HAP-1 (cell line): ENCODE measurements around the gene PRMT7.

ENCODE experiments used
- DNase-seq, 2 experiments: peaks; one replicate each; pipeline ENCODE4 v3.0.0-alpha.2; 2016 to 2020; ENCODE audit warnings: low spot score in 2 of 2
- H3K27me3 ChIP-seq: fragments of 250-450 bp; sonication (Bioruptor Pico); 2 replicates; pipeline ENCODE4 v1.5.1; 2020; ENCODE audit warnings: low read depth, mild to moderate bottlenecking, moderate library complexity
- H3K36me3 ChIP-seq: fragments of 250-450 bp; sonication (Bioruptor Pico); replicated peaks from 2 replicates; pipeline ENCODE4 v1.5.1; 2020; ENCODE audit warnings: mild to moderate bottlenecking
- H3K4me1 ChIP-seq: fragments of 250-450 bp; sonication (Bioruptor Pico); 2 replicates; pipeline ENCODE4 v1.5.1; 2020; ENCODE audit warnings: mild to moderate bottlenecking
- H3K4me3 ChIP-seq: fragments of 250-450 bp; sonication (Bioruptor Pico); 2 replicates; pipeline ENCODE4 v1.5.1; 2020; ENCODE audit warnings: mild to moderate bottlenecking, moderate library complexity
- H3K9me3 ChIP-seq: fragments of 250-450 bp; sonication (Bioruptor Pico); 2 replicates; pipeline ENCODE4 v1.5.1; 2020; ENCODE audit warnings: mild to moderate bottlenecking, moderate library complexity
- in situ Hi-C: fragments of 300-500 bp; cut with MboI; formaldehyde crosslinking; loops from 3 replicates; pipeline ENCODE4 v1.14.3; 2020; ENCODE audit warnings: low sequenced_read_pairs, inconsistent platforms, mixed read lengths

The PRMT7 gene

DNA sequence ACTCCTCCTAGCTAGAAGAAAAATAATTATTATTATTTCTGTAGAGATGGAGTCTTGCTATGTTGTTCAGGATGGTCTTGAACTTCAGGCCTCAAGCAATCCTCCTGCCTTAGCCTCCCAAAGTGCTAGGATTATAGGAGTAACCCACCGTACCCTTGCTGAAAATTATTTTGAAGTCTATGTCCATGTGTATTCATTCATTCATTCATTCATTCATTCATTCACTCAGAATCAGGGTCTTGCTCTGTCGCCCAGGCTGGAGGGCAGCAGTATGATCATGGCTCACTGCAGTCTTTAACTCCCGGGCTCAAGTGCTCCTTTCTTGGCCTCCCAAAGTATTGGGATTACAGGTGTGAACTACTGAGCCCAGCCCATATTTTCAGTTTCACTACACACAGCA, 4.2 kb upstream of the PRMT7 start:
- peaks cover 6% of the 10 kb centered on the region for H3K4me1 ChIP-seq
- in situ Hi-C loops: no loop called here
- H3K9me3 ChIP-seq: no peaks in the 10 kb centered on the region
- DNase-seq: no peak
- H3K36me3 ChIP-seq: peaks cover 49% of the 10 kb centered on the region
- no peaks in the 10 kb centered on the region for H3K27me3 ChIP-seq
- no peak overlapping the region for H3K4me3 ChIP-seq

DNA sequence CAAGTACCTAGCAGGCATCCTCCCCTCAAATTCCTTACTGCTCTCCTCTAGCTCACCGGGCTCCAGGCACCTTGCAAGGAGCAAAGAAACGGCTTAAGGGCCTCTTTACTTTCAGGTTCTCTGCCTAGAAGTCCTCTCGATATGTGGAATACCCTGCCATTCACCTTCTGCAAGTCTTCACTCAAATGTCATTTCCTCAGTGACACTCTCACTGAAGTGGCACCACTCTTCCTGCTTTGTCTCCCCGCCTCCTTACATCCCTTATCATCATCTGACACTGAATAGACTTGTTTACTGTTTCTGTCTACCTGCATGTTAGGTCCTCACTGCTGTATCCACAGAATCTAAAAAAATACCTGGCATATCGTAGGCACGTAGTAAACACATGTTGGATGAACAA, 1.0 kb upstream of the PRMT7 start:
- Histone ChIP-seq H3K4me3 (peak overlapping the region; percentile 86), H3K9me3 (no peaks in the 10 kb centered on the region), H3K27me3 (no peaks in the 10 kb centered on the region), H3K36me3 (peaks cover 33% of the 10 kb centered on the region), H3K4me1 (peaks cover 12% of the 10 kb centered on the region)
- no peak for DNase-seq
- in situ Hi-C loops: no loop called here

DNA sequence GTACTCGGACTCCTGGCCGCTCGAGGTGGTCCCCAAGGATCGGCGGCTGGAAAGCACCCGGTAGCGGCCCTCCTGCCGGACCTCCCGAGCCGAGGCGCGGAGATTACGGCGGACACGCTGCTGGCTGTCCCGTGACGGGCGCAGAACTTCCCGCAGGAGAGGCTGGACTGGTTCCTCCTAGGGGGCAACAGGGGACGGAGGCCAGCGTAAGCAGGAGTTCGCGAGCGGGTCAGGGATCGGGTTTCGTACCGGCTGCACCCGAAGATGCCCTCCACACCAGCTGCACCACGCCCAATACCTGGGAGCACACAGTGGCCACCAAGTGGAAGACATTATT, 414 bp upstream of the PRMT7 start:
- no peaks in the 10 kb centered on the region for H3K9me3 ChIP-seq
- no peaks in the 10 kb centered on the region for H3K27me3 ChIP-seq
- H3K36me3 ChIP-seq: peaks cover 31% of the 10 kb centered on the region
- in situ Hi-C loops: no loop called here
- peak overlapping the region; percentile 86 for H3K4me3 ChIP-seq
- no peak for DNase-seq
- peaks cover 12% of the 10 kb centered on the region for H3K4me1 ChIP-seq

DNA sequence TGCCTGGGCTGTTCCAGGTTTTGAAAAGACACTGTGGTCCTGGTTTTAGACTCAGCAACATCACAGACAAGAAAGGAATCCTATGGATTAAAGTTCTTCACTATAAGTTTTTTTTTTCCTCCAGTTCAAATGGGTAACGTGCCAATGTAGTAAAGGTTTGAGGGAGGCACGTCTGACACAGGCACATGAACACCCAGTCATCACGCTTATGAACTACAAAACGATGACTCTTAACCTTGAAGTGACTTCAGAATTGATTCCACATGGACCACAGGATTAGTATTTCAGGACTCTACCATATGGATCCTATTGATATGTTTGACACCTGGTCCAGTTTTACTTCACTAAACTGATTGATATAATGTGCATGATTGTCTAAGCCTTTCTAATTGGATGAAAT, 2.3 kb downstream of the PRMT7 start:
- Histone ChIP-seq H3K36me3 (peaks cover 29% of the 10 kb centered on the region), H3K9me3 (no peaks in the 10 kb centered on the region)
- in situ Hi-C loops: no loop called here

DNA sequence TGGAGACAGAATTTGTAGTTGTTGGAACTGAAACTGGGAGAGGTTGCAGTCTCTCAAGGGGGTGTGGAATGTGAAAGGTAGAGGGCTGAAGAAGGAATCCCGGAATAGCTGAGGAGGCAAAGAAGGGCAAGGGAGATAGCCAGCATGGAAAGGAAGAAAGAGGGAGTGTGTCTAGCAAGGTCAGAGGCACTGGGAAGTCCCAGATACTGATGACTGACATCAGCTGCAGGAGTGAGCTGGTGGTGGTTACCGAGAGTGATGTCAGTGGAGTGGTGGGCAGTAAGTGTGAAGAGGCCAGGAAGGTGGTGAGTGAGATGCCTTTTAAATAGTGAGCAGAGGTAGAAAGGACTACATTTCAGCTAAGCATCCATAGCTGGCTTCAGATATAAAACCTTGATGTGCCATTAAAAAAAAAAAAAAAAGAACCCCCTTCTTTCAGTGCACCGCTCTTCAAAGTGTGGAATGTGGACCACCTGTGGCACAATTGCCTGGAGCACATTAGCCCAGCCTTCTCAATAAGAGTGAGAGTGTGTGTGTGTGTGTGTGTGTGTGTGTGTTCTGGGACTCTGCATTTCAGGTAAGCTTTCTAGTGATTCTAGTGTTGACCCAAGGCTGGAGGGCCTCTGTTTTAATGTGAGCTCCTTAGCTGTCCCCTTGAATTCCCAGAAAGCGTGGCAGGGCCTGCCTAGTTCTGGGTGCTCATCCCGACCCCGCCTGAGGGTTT, 8.5 kb downstream of the PRMT7 start:
- no peak for DNase-seq
- Histone ChIP-seq H3K9me3 (no peaks in the 10 kb centered on the region), H3K4me3 (no peak overlapping the region), H3K4me1 (no peaks in the 10 kb centered on the region), H3K36me3 (peaks cover 57% of the 10 kb centered on the region), H3K27me3 (no peaks in the 10 kb centered on the region)
- in situ Hi-C loops: no loop called here

More for the DNA sequence above, 2.3 kb downstream of the PRMT7 start:
- no peak for DNase-seq
- Histone ChIP-seq H3K4me3 (no peak overlapping the region), H3K4me1 (peaks cover 12% of the 10 kb centered on the region), H3K27me3 (no peaks in the 10 kb centered on the region)

DNA sequence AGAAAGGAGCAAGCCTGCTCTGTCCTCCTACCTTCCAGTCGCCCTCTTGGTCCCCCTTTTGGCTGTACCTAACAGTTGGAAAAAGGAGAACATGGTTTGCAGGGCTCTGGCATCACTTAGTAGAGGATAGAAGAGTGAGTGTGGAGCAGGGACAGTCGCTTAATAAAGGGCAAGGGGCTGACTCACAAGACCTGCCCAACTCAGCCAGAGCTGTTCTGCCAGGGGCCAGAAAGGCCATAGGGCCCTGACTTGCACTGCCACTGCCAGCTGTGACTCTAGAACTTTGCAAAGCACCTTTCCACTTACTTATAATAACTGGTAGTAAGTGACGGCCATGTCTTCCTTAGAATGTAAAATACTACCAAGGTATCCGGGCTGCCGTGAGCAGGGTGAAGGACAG, 13.5 kb downstream of the PRMT7 start:
- Histone ChIP-seq H3K27me3 (no peaks in the 10 kb centered on the region), H3K9me3 (no peaks in the 10 kb centered on the region), H3K4me3 (no peak overlapping the region), H3K36me3 (peaks cover 60% of the 10 kb centered on the region), H3K4me1 (peaks cover 2% of the 10 kb centered on the region)
- in situ Hi-C loops: no loop called here
- DNase-seq: no peak

DNA sequence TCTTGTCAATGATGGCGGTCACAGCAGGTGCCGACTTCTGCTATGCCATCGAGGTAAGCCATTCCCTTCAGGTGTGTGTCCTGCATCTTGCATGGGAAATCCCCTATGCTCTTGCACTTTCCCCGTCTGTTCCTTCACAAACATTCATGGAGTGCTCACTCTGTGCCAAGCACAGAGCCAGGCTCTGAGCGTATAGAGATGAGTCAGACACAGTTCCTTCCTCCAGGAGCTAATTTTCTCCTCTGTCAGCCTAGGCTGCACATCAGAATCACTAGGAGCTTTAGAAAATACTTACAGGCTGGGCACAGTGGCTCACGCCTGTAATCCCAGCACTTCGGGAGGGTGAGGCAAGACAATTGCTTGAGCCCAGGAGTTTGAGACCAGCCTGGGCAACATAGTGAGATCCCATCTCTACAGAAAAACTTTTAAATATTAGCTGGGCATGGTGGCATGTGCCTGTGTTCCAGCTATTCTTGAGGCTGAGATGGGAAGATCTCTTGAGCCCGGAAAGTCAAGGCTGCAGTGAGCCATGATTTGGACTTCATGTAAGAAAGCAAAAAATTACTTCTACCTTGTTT, 14.1 kb downstream of the PRMT7 start:
- H3K4me1 ChIP-seq: peaks cover 2% of the 10 kb centered on the region
- DNase-seq: no peak
- H3K36me3 ChIP-seq: peaks cover 62% of the 10 kb centered on the region
- no peaks in the 10 kb centered on the region for H3K9me3 ChIP-seq
- in situ Hi-C loops: loop anchor here (5.0 kb wide), 1 partner anchor 63 kb away; the partner anchor contains the start of gene SLC7A6
- H3K27me3 ChIP-seq: no peaks in the 10 kb centered on the region
- no peak overlapping the region for H3K4me3 ChIP-seq

DNA sequence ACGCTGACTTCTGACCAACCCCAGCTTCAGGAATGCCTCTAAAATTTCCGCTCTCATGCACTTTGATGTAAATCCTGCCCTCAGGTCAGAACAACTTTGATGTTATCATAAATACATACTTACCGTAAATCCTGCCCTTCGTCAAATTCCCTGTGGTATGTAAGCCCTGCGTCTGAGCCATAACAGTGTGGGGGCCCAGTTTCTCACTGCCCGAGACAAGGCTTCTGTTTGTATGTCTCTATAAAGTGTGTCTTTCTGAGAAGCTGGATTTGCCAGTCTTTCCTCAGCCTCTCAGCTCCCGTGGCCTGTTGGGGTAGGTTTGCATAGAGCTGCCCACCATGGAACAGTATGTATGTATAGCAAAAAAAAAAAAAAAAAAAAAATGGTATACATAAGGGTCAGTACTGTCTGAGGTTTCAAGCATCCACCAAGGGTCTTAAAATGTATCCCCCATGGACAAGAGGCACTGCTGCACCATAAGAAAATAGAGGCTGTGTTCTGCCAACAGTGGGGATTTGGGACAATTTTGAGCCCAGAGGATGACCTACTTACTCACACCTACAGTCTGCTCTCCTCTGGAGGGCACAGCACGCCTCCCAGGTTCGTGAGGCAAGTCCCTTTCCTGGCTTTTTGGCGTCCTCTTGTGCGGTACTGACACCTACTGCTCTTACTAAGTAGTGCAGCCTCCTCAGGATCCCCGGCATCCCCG, 17.5 kb downstream of the PRMT7 start:
- no peaks in the 10 kb centered on the region for H3K9me3 ChIP-seq
- H3K27me3 ChIP-seq: no peaks in the 10 kb centered on the region
- DNase-seq: peak; percentile 79 to 85
- no peak overlapping the region for H3K4me3 ChIP-seq
- H3K36me3 ChIP-seq: peaks cover 70% of the 10 kb centered on the region
- peaks cover 2% of the 10 kb centered on the region for H3K4me1 ChIP-seq
- in situ Hi-C loops: loop anchor here (5.0 kb wide), 1 partner anchor 66 kb away; the partner anchor contains the start of gene SLC7A6

DNA sequence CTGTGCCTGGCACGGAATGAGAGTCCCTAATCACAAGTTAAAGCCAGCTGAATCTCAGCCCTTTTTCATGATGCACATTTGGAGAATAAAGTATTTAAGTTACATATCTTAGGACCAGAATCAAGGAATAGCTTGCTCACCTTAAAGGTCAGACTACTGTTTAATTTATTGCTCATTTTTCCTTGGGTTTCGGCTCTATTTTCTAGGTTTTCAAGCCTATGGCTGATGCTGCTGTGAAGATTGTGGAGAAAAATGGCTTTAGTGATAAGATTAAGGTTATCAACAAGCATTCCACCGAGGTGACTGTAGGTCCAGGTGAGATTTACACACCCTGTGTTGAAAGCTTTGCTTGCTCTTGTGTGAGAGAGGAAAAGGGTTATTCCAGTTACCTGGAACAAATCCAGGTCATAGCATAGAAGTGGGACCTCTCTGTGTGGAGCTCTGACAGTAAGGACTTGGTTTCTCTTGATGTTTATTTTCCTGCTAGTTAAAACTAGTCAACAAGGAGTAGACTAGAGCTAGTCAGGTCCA, 18.1 kb downstream of the PRMT7 start:
- H3K9me3 ChIP-seq: no peaks in the 10 kb centered on the region
- H3K4me1 ChIP-seq: peaks cover 2% of the 10 kb centered on the region
- in situ Hi-C loops: loop anchor here (5.0 kb wide), 1 partner anchor 67 kb away; the partner anchor contains the start of gene SLC7A6
- H3K27me3 ChIP-seq: no peaks in the 10 kb centered on the region
- H3K4me3 ChIP-seq: no peak overlapping the region
- peaks cover 69% of the 10 kb centered on the region for H3K36me3 ChIP-seq
- no peak for DNase-seq

DNA sequence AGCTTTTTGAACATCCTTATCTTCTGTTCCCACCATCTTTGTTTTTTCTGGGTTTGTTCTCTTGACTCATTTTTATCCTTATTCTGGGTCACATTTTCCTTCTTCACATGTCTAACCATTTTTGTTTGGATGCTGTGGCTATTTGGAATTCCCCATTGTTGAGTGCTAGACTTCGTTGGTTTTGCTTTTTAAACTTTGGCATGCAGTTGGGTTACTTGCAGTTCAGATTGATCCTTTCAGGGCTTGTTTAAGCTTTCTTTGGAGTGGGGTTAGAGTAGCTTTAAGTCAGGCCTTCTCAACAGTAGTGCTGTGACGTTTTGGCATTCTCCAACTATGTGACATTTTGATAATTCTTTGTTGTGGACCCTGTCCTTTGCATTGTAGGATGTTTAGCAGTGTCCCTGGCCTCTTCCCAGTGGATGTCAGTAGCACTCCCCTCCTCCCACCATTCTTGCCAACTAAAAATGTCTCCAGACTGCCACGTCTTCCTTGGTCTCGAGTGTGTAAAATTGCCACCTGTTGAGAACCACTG, 21.1 kb downstream of the PRMT7 start:
- H3K4me1 ChIP-seq: peaks cover 2% of the 10 kb centered on the region
- no peaks in the 10 kb centered on the region for H3K27me3 ChIP-seq
- in situ Hi-C loops: no loop called here
- H3K4me3 ChIP-seq: no peak overlapping the region
- H3K36me3 ChIP-seq: peaks cover 57% of the 10 kb centered on the region
- no peaks in the 10 kb centered on the region for H3K9me3 ChIP-seq
- DNase-seq: no peak

DNA sequence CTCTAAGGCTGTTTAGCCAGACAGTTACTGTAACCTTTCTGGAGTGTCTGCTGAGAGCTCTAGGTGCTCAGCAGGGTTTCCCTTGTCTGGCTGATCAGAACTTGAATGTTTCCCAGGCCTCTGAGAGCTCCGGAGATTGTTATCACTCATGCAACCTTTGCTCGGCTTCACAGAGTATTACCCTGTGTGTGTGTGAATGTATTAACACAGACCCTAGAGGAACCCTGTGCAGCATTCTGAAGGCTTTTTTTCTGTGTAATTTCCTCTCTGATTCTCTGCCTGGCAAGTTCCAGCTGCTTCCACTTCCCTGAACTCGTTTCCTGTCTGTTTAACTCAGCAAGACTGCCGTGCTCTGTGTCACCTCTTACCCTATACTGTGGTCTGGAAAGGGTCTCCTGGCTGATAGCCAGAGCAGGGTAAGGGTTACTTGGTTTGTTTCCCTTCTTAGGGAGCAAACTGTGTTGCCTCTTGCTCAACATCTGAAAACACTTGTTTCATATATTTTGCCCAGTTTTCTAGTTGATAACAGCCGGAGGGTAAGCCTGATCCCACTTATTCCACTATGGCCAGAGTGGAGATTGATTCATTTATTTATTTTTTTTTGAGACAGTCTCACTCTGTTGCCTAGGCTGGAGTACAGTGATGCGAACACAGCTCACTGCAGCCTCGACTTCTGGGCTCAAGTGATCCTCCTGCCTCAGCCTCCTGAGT, 21.7 kb downstream of the PRMT7 start:
- Histone ChIP-seq H3K9me3 (no peaks in the 10 kb centered on the region), H3K4me1 (peaks cover 2% of the 10 kb centered on the region), H3K36me3 (peaks cover 61% of the 10 kb centered on the region), H3K27me3 (no peaks in the 10 kb centered on the region), H3K4me3 (no peak overlapping the region)
- in situ Hi-C loops: no loop called here
- no peak for DNase-seq

DNA sequence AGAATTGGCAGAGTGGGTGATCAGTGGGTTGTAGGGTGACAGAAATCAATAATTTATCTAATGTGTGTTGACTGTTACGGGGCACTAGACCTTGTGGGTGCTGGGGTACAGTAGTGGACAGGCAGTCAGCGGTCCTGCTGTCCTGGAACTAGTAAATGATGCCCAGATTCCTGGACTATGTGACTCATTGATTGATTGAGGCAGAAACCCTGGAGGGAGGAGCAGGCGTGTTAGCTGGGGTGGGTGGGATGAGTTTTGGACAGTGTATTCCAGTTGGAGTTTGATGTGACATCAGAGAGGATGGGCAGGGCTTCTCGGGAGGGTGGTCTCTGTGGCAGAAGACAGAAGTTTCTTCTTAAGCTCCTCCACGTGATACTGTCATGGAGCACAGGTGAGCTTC, 24.4 kb downstream of the PRMT7 start:
- Histone ChIP-seq H3K9me3 (no peaks in the 10 kb centered on the region), H3K4me3 (no peak overlapping the region), H3K36me3 (peaks cover 73% of the 10 kb centered on the region), H3K4me1 (no peaks in the 10 kb centered on the region), H3K27me3 (no peaks in the 10 kb centered on the region)
- DNase-seq: no peak
- in situ Hi-C loops: no loop called here

DNA sequence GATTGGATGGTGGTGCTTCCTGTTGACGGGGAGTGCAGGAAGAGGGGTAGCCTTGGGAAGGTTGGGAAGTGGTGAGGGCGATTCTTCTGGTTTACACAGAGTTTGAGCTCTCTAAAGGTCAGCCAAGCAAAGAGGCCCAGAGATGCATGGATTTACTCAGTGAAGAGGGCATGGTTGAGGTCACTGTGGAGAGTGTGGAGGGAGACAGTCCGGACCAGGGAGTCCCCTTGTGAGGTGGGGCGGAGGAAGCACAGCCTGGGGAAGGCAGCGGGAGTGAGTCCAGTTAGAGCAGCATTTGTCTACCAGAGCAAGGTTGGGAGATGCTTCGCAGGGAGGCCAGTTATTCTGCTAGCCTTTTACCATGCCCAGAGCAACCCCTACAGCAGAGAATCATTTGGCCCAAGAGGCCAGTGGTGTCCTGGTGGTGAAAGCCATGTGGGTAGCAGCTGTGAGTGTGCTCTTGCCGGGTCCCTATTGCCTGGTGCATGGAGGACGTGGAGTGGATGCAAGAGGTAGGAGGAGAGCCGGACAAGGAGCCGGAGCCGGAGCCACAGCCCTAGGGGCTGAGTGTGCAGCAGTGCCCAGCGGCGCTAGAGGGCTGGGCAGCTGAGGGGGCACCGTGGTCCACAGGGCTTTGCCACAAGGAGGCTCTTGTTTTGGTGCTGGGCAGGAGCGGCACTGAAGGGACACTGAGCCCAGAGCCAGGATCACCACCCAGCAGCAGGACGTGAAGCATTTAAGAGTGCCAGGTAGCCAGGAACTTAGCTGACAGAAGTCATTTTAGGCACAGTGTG, 27.7 kb downstream of the PRMT7 start:
- H3K36me3 ChIP-seq: peaks cover 81% of the 10 kb centered on the region
- no peak for DNase-seq
- H3K27me3 ChIP-seq: no peaks in the 10 kb centered on the region
- no peaks in the 10 kb centered on the region for H3K9me3 ChIP-seq
- in situ Hi-C loops: no loop called here
- no peak overlapping the region for H3K4me3 ChIP-seq
- peaks cover 6% of the 10 kb centered on the region for H3K4me1 ChIP-seq
